CD4-positive, alpha-beta T cell treated with Interferon alpha-2 for 1 hour (primary cell): Measurements from ENCODE around the gene DPPA5.
"Not testable (repeated sequence)": the region's sequence is repeated elsewhere in the genome, so short reads cannot be mapped to it uniquely, and the experiment has no call there.

Source experiments
- DNase-seq, 2 donors: peaks; one replicate each; pipeline ENCODE4 v3.0.0-alpha.2; 2020 to 2022

The DPPA5 gene

GRCh38 chr6:73363537-73363875 lies 9.4 kb upstream of the DPPA5 start:
- no peak for DNase-seq

- DNase-seq: no peak
These were observed 8.9 kb upstream of the DPPA5 start for GRCh38 chr6:73362869-73363536.

GRCh38 chr6:73362358-73362757 lies 8.3 kb upstream of the DPPA5 start, which contains the start of gene KHDC3L:
Gene KHDC3L, plus strand, starts transcription at chr6:73362658. Its CDS starts 72 bp downstream, at chr6:73362730.
- DNase-seq: no peak

GRCh38 chr6:73349311-73349710 lies 4.8 kb downstream of the DPPA5 start:
- DNase-seq: no peak

- no peak for DNase-seq
These were observed 5.4 kb downstream of the DPPA5 start for GRCh38 chr6:73348550-73349204.

GRCh38 chr6:73343164-73343563 lies 10.9 kb downstream of the DPPA5 start:
- DNase-seq: no peak

- DNase-seq: no peak
These were observed 11.9 kb downstream of the DPPA5 start for GRCh38 chr6:73342174-73342573.

- DNase-seq: no peak
These were observed 12.7 kb downstream of the DPPA5 start for GRCh38 chr6:73341335-73341734.

GRCh38 chr6:73340048-73340447 lies 14.0 kb downstream of the DPPA5 start:
- no peak for DNase-seq

GRCh38 chr6:73339340-73339739 lies 14.7 kb downstream of the DPPA5 start:
- DNase-seq: no peak

GRCh38 chr6:73329201-73329600 lies 24.9 kb downstream of the DPPA5 start:
- DNase-seq: no peak

- no peak for DNase-seq
These were observed 25.3 kb downstream of the DPPA5 start for GRCh38 chr6:73328790-73329189.

GRCh38 chr6:73325656-73326055 lies 28.4 kb downstream of the DPPA5 start:
- no peak for DNase-seq

GRCh38 chr6:73323323-73323722 lies 30.8 kb downstream of the DPPA5 start:
- DNase-seq: no peak

GRCh38 chr6:73314577-73315492 lies 39.2 kb downstream of the DPPA5 start:
- DNase-seq: no peak

- not testable (repeated sequence) for DNase-seq
These were observed 43.6 kb downstream of the DPPA5 start for GRCh38 chr6:73310503-73310845.

GRCh38 chr6:73309785-73310502 lies 44.1 kb downstream of the DPPA5 start:
- peak; percentile 34 to 64 for DNase-seq

GRCh38 chr6:73309535-73309784 lies 44.6 kb downstream of the DPPA5 start:
- DNase-seq: no peak

- no peak for DNase-seq
These were observed 45.2 kb downstream of the DPPA5 start for GRCh38 chr6:73308712-73309534.

- DNase-seq: not testable (repeated sequence)
These were observed 50.3 kb downstream of the DPPA5 start for GRCh38 chr6:73303773-73304172.
